GM12878 (cell line): ENCODE results near the gene PRKN. TPM values are rescaled to one million over a fixed set of nuclear protein-coding genes. Genes with fewer than 3 reads are reported as not detected.
A peak's percentile ranks its signal among the peaks of the same experiment; 100 is the strongest.

Experiments used
- ATAC-seq: fragments of 200-7000 bp; cut with Tn5 transposase; 3 replicates; pipeline ENCODE4 v1.9.1; 2020; ENCODE audit warnings: mild to moderate bottlenecking, moderate library complexity
- BruUV-seq: library from RNA; stranded (reverse); fragments of 400-500 nt; replicated peaks from 2 replicates; lab custom pipeline; 2021; lab: Mats Ljungman, UMichigan
- CTCF ChIA-PET: fragments of 300-600 bp; sonication (Branson Sonifier 250); formaldehyde crosslinking; extraction: SDS; loops from one replicate; lab custom pipeline; 2021; ENCODE audit warnings: inconsistent platforms; lab: Yijun Ruan, JAX
- POLR2A ChIA-PET: fragments of 350-600 bp; formaldehyde crosslinking; extraction: SDS; loops from one replicate; lab custom pipeline; 2021; ENCODE audit warnings: inconsistent platforms; lab: Charles Lee
- RAD21 ChIA-PET: fragments of 300-600 bp; sonication (Branson Sonifier 250); formaldehyde crosslinking; loops from one replicate; lab custom pipeline; 2023; ENCODE audit warnings: antibody characterized with exemption; ENCODE audit not compliant: unreplicated experiment; lab: Charles Lee
- SMC1A ChIA-PET: fragments of 300-600 bp; sonication (Branson Sonifier 250); formaldehyde crosslinking; loops from one replicate; lab custom pipeline; 2023; ENCODE audit not compliant: unreplicated experiment, uncharacterized antibody; lab: Charles Lee
- DNase-seq: peaks from one replicate; pipeline ENCODE4 v3.0.0-alpha.2; 2011; ENCODE audit warnings: low read depth, low spot score
- FAIRE-seq: peaks from 3 replicates; lab custom pipeline; 2011; peaks lifted over from hg19 to GRCh38; lab: Jason Lieb, UNC
- H2AFZ ChIP-seq: 2 replicates; pipeline ENCODE4 v1.6.0; 2011; ENCODE audit warnings: low read depth, low read length, control low read depth; ENCODE audit not compliant: control insufficient read depth
- H3K27ac ChIP-seq: 2 replicates; pipeline ENCODE4 v1.5.1; 2011; ENCODE audit warnings: control low read depth; ENCODE audit not compliant: control insufficient read depth, insufficient read depth
- H3K27me3 ChIP-seq, 2 experiments: replicated peaks in 1 of 2; 2 replicates each; pipeline versions ENCODE4 v1.6.0 to v1.6.1; 2011; ENCODE audit warnings: low read length in 1 of 2; ENCODE audit not compliant: control insufficient read depth in 2 of 2, insufficient read depth in 2 of 2
- H3K36me3 ChIP-seq, 2 experiments: 2 replicates each; pipeline ENCODE4 v1.5.1; 2011; ENCODE audit warnings: low read length in 1 of 2; ENCODE audit not compliant: control insufficient read depth in 2 of 2, insufficient read depth in 2 of 2
- H3K4me1 ChIP-seq: 2 replicates; pipeline ENCODE4 v1.6.1; 2011; ENCODE audit warnings: mild to moderate bottlenecking, low read length, moderate library complexity, mixed read lengths; ENCODE audit not compliant: control insufficient read depth, insufficient read depth
- H3K4me2 ChIP-seq: 2 replicates; pipeline ENCODE4 v1.6.0; 2011; ENCODE audit warnings: control low read depth; ENCODE audit not compliant: control insufficient read depth, insufficient read depth
- H3K4me3 ChIP-seq: fragments of 200-600 bp; sonication (generic); 2 replicates; pipeline ENCODE4 v1.5.1; 2016
- H3K79me2 ChIP-seq: 2 replicates; pipeline ENCODE4 v1.6.0; 2011; ENCODE audit warnings: low read length; ENCODE audit not compliant: control insufficient read depth, insufficient read depth
- H3K9ac ChIP-seq: 2 replicates; pipeline ENCODE4 v1.8.0; 2011; ENCODE audit warnings: low read length, control low read depth, mixed read lengths; ENCODE audit not compliant: control insufficient read depth, insufficient read depth
- H3K9me3 ChIP-seq: replicated peaks from 3 replicates; pipeline ENCODE4 v1.5.1; 2011; ENCODE audit warnings: mild to moderate bottlenecking, low read length; ENCODE audit not compliant: control insufficient read depth, insufficient read depth
- H4K20me1 ChIP-seq: 2 replicates; pipeline ENCODE4 v1.6.0; 2011; ENCODE audit not compliant: control insufficient read depth, insufficient read depth
- IKZF1 ChIP-seq: fragments of 450-650 bp; conservative IDR thresholded peaks from 2 replicates; pipeline ENCODE4 v1.6.1; 2017; ENCODE audit warnings: antibody characterized with exemption, mild to moderate bottlenecking
- RAD21 ChIP-seq: IDR thresholded peaks from 2 replicates; pipeline ENCODE4 v1.6.1; 2011; ENCODE audit warnings: mild to moderate bottlenecking, low read depth, low read length, moderate library complexity; ENCODE audit not compliant: insufficient read depth
- REST ChIP-seq: IDR thresholded peaks from 2 replicates; pipeline ENCODE4 v1.6.1; 2012; ENCODE audit warnings: mild to moderate bottlenecking, low read depth, low read length
- TCF3 ChIP-seq: IDR thresholded peaks from 2 replicates; pipeline ENCODE4 v1.6.1; 2012; ENCODE audit warnings: low read depth, mild to moderate bottlenecking, low read length, borderline replicate concordance; ENCODE audit not compliant: insufficient read depth
- WGBS: methylation state at CpG from one replicate; pipeline ENCODE4 v1.1.6; 2016; ENCODE audit warnings: low lambda C conversion rate; ENCODE audit not compliant: insufficient replicate concordance, insufficient coverage; ENCODE audit errors: missing lambda C conversion rate; 5-methylcytosine and 5-hydroxymethylcytosine counted together
- in situ Hi-C: fragments of 300-500 bp; cut with MboI; formaldehyde crosslinking; loops from 9 replicates; pipeline ENCODE4 v1.14.3; 2018; ENCODE audit warnings: mixed read lengths
- intact Hi-C: fragments of 100-400 bp; cut with micrococcal nuclease; formaldehyde crosslinking; loops from one replicate; pipeline ENCODE4 v1.14.2; 2022; ENCODE audit not compliant: unreplicated experiment
- polyA plus RNA-seq, 11 experiments: library from polyadenylated mRNA; depleted of rRNA in 4 of 11; unstranded in 6 of 11; stranded (reverse) in 5 of 11; fragments of >200 nt; fragmentation: Nextera tagmentation in 4 of 11; fragmentation: Illumina TruSeq in 1 of 11; extraction: Ambion mirVana in 4 of 11; extraction: Trizol in 1 of 11; gene quantifications; 1 replicate in 1 of 11; 2 replicates in 10 of 11; pipeline versions ENCODE4 v1.2.1 to v1.2.3, GENCODE V29; 2011 to 2016; ENCODE audit warnings: inconsistent platforms in 2 of 11, missing spikeins in 2 of 11, low read depth in 1 of 11
- total RNA-seq, 4 experiments: library from RNA; depleted of rRNA in 3 of 4; stranded (reverse); fragments of >200 nt in 3 of 4; fragmentation: Illumina TruSeq in 1 of 4; extraction: Trizol in 1 of 4; gene quantifications; 2 replicates each; pipeline versions ENCODE4 v1.2.1 to v1.2.3, GENCODE V29; 2013 to 2021

The PRKN gene
- total and polyA plus RNA-seq, 10 of the 15 experiments (the other 5 are each of a cell fraction or from before 2014, with no cell fraction given): 0.06 to 0.09 TPM; not detected in 8

- no peaks in the 10 kb centered on the region for H4K20me1 ChIP-seq
- H3K4me3 ChIP-seq: no peak overlapping the region
- in situ Hi-C loops (loop anchor here (25.0 kb wide), 1 partner anchor 216 kb away; no protein-coding TSS in a partner anchor), intact Hi-C loops (no loop called here)
- H3K4me1 ChIP-seq: no peaks in the 10 kb centered on the region
- no peaks in the 10 kb centered on the region for H3K79me2 ChIP-seq
- RAD21 ChIA-PET: no interaction called here
- ATAC-seq (no peak), DNase-seq (no peak), FAIRE-seq (no peak)
- no peaks in the 10 kb centered on the region for H3K27me3 ChIP-seq
- BruUV-seq: no TSS peak
- H3K9ac ChIP-seq: no peak overlapping the region
- no peak for TF ChIP-seq IKZF1
- no peak for TF ChIP-seq TCF3
- peak; percentile 7; the same call in 1 of the 2 replicates for TF ChIP-seq RAD21
- no peak for TF ChIP-seq REST
- CTCF ChIA-PET: interaction anchor here (1.3 kb wide), 1 partner anchor 18 kb away, joined by 3 read pairs; no protein-coding TSS in a partner anchor
- SMC1A ChIA-PET: no interaction called here
- H3K36me3 ChIP-seq: no peaks in the 10 kb centered on the region
- H3K27ac ChIP-seq: no peak overlapping the region
- H3K4me2 ChIP-seq: no peak overlapping the region
- WGBS: 74% methylated on average over 11 of the region's 11 CpGs
- H2AFZ ChIP-seq: no peak overlapping the region
- POLR2A ChIA-PET: no interaction called here
- H3K9me3 ChIP-seq: no peaks in the 10 kb centered on the region; the same call in 2 of the 3 replicates
Observed at GRCh38 chr6:161353208-161353613, 1374.4 kb downstream of the PRKN start.
